ACC112 (cell line): Measurements from ENCODE around the gene MAML2.

Experiments used
- H2AFZ ChIP-seq: fragments of 200-600 bp; sonication (generic); one replicate; pipeline ENCODE4 v1.6.0; 2017; ENCODE audit warnings: antibody characterized with exemption, low read length; ENCODE audit not compliant: unreplicated experiment
- H3K27ac ChIP-seq: fragments of 200-600 bp; sonication (generic); 2 replicates; pipeline ENCODE4 v1.5.1; 2014; ENCODE audit warnings: low read depth, mild to moderate bottlenecking, antibody characterized with exemption, low read length, moderate library complexity
- H3K27me3 ChIP-seq: fragments of 200-600 bp; sonication (generic); 2 replicates; pipeline ENCODE4 v1.6.1; 2014; ENCODE audit warnings: mild to moderate bottlenecking, antibody characterized with exemption, low read length, moderate library complexity, mixed read lengths; ENCODE audit not compliant: insufficient read depth
- H3K36me3 ChIP-seq: fragments of 200-600 bp; sonication (generic); 2 replicates; pipeline ENCODE4 v1.6.1; 2016; ENCODE audit warnings: mild to moderate bottlenecking, antibody characterized with exemption, low read length, moderate library complexity, mixed read lengths; ENCODE audit not compliant: insufficient read depth
- H3K4me1 ChIP-seq: fragments of 200-600 bp; sonication (generic); one replicate; pipeline ENCODE4 v1.6.1; 2016; ENCODE audit warnings: low read length, mixed read lengths; ENCODE audit not compliant: insufficient read depth, unreplicated experiment, control insufficient read depth
- H3K4me3 ChIP-seq: fragments of 200-600 bp; sonication (generic); 2 replicates; pipeline ENCODE4 v1.5.1; 2014; ENCODE audit warnings: mild to moderate bottlenecking, low read depth, low read length
- H3K79me2 ChIP-seq: fragments of 200-600 bp; sonication (generic); one replicate; pipeline ENCODE4 v1.6.0; 2016; ENCODE audit warnings: low read length; ENCODE audit not compliant: control insufficient read depth, unreplicated experiment, insufficient read depth

Gene MAML2

GRCh38 chr11:96280444-96280843 lies 62.6 kb downstream of the MAML2 start:
- Histone ChIP-seq H3K27ac (peak overlapping the region; percentile 97), H3K79me2 (peaks cover 80% of the 10 kb centered on the region), H3K36me3 (peaks cover 7% of the 10 kb centered on the region; the same call in 1 of the 2 replicates), H2AFZ (no peak overlapping the region), H3K4me3 (0 out of 2 replicates have a peak overlapping the region, but pooled peaks have one; percentile 1), H3K27me3 (no peaks in the 10 kb centered on the region), H3K4me1 (peaks cover 67% of the 10 kb centered on the region)

- Histone ChIP-seq H3K4me1 (peaks cover 67% of the 10 kb centered on the region), H3K27ac (peak overlapping the region; percentile 97), H3K79me2 (peaks cover 77% of the 10 kb centered on the region), H3K36me3 (peaks cover 6% of the 10 kb centered on the region; the same call in 1 of the 2 replicates), H3K4me3 (0 out of 2 replicates have a peak overlapping the region, but pooled peaks have one; percentile 1), H2AFZ (no peak overlapping the region), H3K27me3 (no peaks in the 10 kb centered on the region)
These were observed 63.1 kb downstream of the MAML2 start for GRCh38 chr11:96279896-96280290.

GRCh38 chr11:96279018-96279895 lies 63.7 kb downstream of the MAML2 start:
- Histone ChIP-seq H3K4me3 (peak overlapping the region; percentile 52; the same call in 1 of the 2 replicates), H3K27ac (peak overlapping the region; percentile 97), H3K79me2 (peaks cover 70% of the 10 kb centered on the region), H3K36me3 (0 out of 2 replicates have a peak, but pooled peaks cover 4% of the 10 kb centered on the region), H3K4me1 (peaks cover 66% of the 10 kb centered on the region), H2AFZ (no peak overlapping the region), H3K27me3 (no peaks in the 10 kb centered on the region)

- peak overlapping the region; percentile 52; the same call in 1 of the 2 replicates for H3K4me3 ChIP-seq
- H3K27ac ChIP-seq: peak overlapping the region; percentile 97
These were observed 64.7 kb downstream of the MAML2 start for GRCh38 chr11:96278039-96278897.

GRCh38 chr11:96277696-96278038 lies 65.3 kb downstream of the MAML2 start:
- peaks cover 63% of the 10 kb centered on the region for H3K79me2 ChIP-seq

More at GRCh38 chr11:96278039-96278897, 64.7 kb downstream of the MAML2 start:
- H2AFZ ChIP-seq: no peak overlapping the region
- H3K79me2 ChIP-seq: peaks cover 65% of the 10 kb centered on the region
- 0 out of 2 replicates have a peak, but pooled peaks cover 4% of the 10 kb centered on the region for H3K36me3 ChIP-seq
- H3K4me1 ChIP-seq: peaks cover 57% of the 10 kb centered on the region
- H3K27me3 ChIP-seq: no peaks in the 10 kb centered on the region

GRCh38 chr11:96276836-96277235 lies 66.2 kb downstream of the MAML2 start:
- H3K79me2 ChIP-seq: peaks cover 65% of the 10 kb centered on the region
- peaks cover 55% of the 10 kb centered on the region for H3K4me1 ChIP-seq
- no peak overlapping the region for H3K27ac ChIP-seq
- no peak overlapping the region for H2AFZ ChIP-seq
- H3K4me3 ChIP-seq: no peak overlapping the region
- peaks cover 6% of the 10 kb centered on the region; the same call in 1 of the 2 replicates for H3K36me3 ChIP-seq
- no peaks in the 10 kb centered on the region for H3K27me3 ChIP-seq

More at GRCh38 chr11:96277696-96278038, 65.3 kb downstream of the MAML2 start:
- Histone ChIP-seq H2AFZ (no peak overlapping the region), H3K27me3 (no peaks in the 10 kb centered on the region), H3K36me3 (0 out of 2 replicates have a peak, but pooled peaks cover 4% of the 10 kb centered on the region), H3K27ac (peak overlapping the region; percentile 97), H3K4me3 (no peak overlapping the region), H3K4me1 (peaks cover 57% of the 10 kb centered on the region)

- Histone ChIP-seq H3K79me2 (peaks cover 61% of the 10 kb centered on the region), H3K36me3 (peaks cover 12% of the 10 kb centered on the region; the same call in 1 of the 2 replicates), H3K27me3 (no peaks in the 10 kb centered on the region), H2AFZ (no peak overlapping the region), H3K4me1 (peaks cover 51% of the 10 kb centered on the region), H3K27ac (peak overlapping the region; percentile 59), H3K4me3 (no peak overlapping the region)
These were observed 67.0 kb downstream of the MAML2 start for GRCh38 chr11:96275801-96276594.

- Histone ChIP-seq H3K4me1 (peaks cover 26% of the 10 kb centered on the region), H3K36me3 (peaks cover 26% of the 10 kb centered on the region), H3K27me3 (no peaks in the 10 kb centered on the region), H3K79me2 (peaks cover 48% of the 10 kb centered on the region), H2AFZ (no peak overlapping the region), H3K27ac (no peak overlapping the region), H3K4me3 (no peak overlapping the region)
These were observed 69.5 kb downstream of the MAML2 start for GRCh38 chr11:96273507-96273906.

GRCh38 chr11:96272529-96273222 lies 70.3 kb downstream of the MAML2 start:
- Histone ChIP-seq H3K27ac (peak overlapping the region; percentile 51), H3K4me3 (no peak overlapping the region), H3K79me2 (peaks cover 40% of the 10 kb centered on the region), H3K4me1 (peaks cover 26% of the 10 kb centered on the region), H3K36me3 (peaks cover 22% of the 10 kb centered on the region), H3K27me3 (no peaks in the 10 kb centered on the region), H2AFZ (no peak overlapping the region)
